H9 (cell line): Measurements from ENCODE around the gene TFR2. TPM values are rescaled to one million over a fixed set of nuclear protein-coding genes. Genes with fewer than 3 reads are reported as not detected.

Experiments used
- DNase-seq: peaks from one replicate; pipeline ENCODE4 v3.0.0-alpha.2; 2017
- H2AFZ ChIP-seq: one replicate; pipeline ENCODE4 v1.6.1; 2013; ENCODE audit warnings: mild to moderate bottlenecking, low read length, control low read depth, moderate library complexity
- H2AK5ac ChIP-seq: 2 replicates; pipeline ENCODE4 v1.6.1; 2013; ENCODE audit warnings: low read length, control low read depth, mixed read lengths; ENCODE audit not compliant: insufficient read length
- H2BK120ac ChIP-seq: one replicate; pipeline ENCODE4 v1.6.1; 2013; ENCODE audit warnings: low read depth, mild to moderate bottlenecking, low read length, control low read depth, inconsistent platforms; ENCODE audit not compliant: poor library complexity, severe bottlenecking
- H2BK12ac ChIP-seq: 2 replicates; pipeline ENCODE4 v1.6.1; 2013; ENCODE audit warnings: low read length, control low read depth, mixed read lengths, low read depth; ENCODE audit not compliant: insufficient read length
- H2BK15ac ChIP-seq: 2 replicates; pipeline ENCODE4 v1.6.1; 2013; ENCODE audit warnings: low read depth, low read length, control low read depth
- H2BK20ac ChIP-seq: one replicate; pipeline ENCODE4 v1.6.1; 2013; ENCODE audit warnings: low read depth, mild to moderate bottlenecking, low read length, control low read depth, inconsistent platforms; ENCODE audit not compliant: poor library complexity, severe bottlenecking
- H2BK5ac ChIP-seq: 2 replicates; pipeline ENCODE4 v1.6.1; 2013; ENCODE audit warnings: low read length, control low read depth, mixed read lengths; ENCODE audit not compliant: insufficient read length
- H3K14ac ChIP-seq: 2 replicates; pipeline ENCODE4 v1.6.1; 2013; ENCODE audit warnings: low read length, control low read depth; ENCODE audit not compliant: insufficient read depth
- H3K18ac ChIP-seq: 2 replicates; pipeline ENCODE4 v1.6.1; 2013; ENCODE audit warnings: low read depth, mild to moderate bottlenecking, mixed read lengths, low read length, control low read depth; ENCODE audit not compliant: insufficient read length
- H3K23ac ChIP-seq: 2 replicates; pipeline ENCODE4 v1.6.1; 2013; ENCODE audit warnings: low read length, control low read depth, mixed read lengths, low read depth; ENCODE audit not compliant: insufficient read length
- H3K23me2 ChIP-seq: 2 replicates; pipeline ENCODE4 v1.6.1; 2013; ENCODE audit warnings: low read depth, mild to moderate bottlenecking, mixed read lengths, low read length, control low read depth; ENCODE audit not compliant: insufficient read length, poor library complexity, severe bottlenecking
- H3K27ac ChIP-seq: 2 replicates; pipeline ENCODE4 v1.5.1; 2013; ENCODE audit warnings: low read length, control low read depth, mixed read lengths, low read depth; ENCODE audit not compliant: insufficient read length
- H3K27me3 ChIP-seq: 2 replicates; pipeline ENCODE4 v1.6.1; 2013; ENCODE audit warnings: low read length, control low read depth, inconsistent platforms; ENCODE audit not compliant: insufficient read depth
- H3K4ac ChIP-seq: 2 replicates; pipeline ENCODE4 v1.6.1; 2013; ENCODE audit warnings: low read depth, mild to moderate bottlenecking, control low read depth, inconsistent platforms, low read length, moderate library complexity
- H3K4me1 ChIP-seq: 2 replicates; pipeline ENCODE4 v1.6.1; 2013; ENCODE audit warnings: low read length, control low read depth, inconsistent platforms; ENCODE audit not compliant: insufficient read depth
- H3K4me2 ChIP-seq: 2 replicates; pipeline ENCODE4 v1.6.1; 2013; ENCODE audit warnings: low read length, control low read depth, mixed read lengths; ENCODE audit not compliant: insufficient read length, insufficient read depth
- H3K56ac ChIP-seq: 2 replicates; pipeline ENCODE4 v1.6.1; 2013; ENCODE audit warnings: low read depth, mild to moderate bottlenecking, mixed read lengths, low read length, control low read depth; ENCODE audit not compliant: insufficient read length
- H3K79me1 ChIP-seq: 2 replicates; pipeline ENCODE4 v1.6.1; 2013; ENCODE audit warnings: low read depth, mild to moderate bottlenecking, moderate library complexity, low read length, control low read depth, inconsistent platforms; ENCODE audit not compliant: insufficient read depth, poor library complexity, severe bottlenecking
- H3K79me2 ChIP-seq: 2 replicates; pipeline ENCODE4 v1.6.1; 2013; ENCODE audit warnings: low read length, control low read depth, inconsistent platforms; ENCODE audit not compliant: insufficient read depth
- H3K9ac ChIP-seq: 2 replicates; pipeline ENCODE4 v1.6.1; 2013; ENCODE audit warnings: low read length, control low read depth, mixed read lengths; ENCODE audit not compliant: insufficient read length; ENCODE audit errors: extremely low read depth
- H3K9me3 ChIP-seq: one replicate; pipeline ENCODE4 v1.6.1; 2013; ENCODE audit warnings: low read depth, low read length, inconsistent platforms; ENCODE audit not compliant: control insufficient read depth
- H3T11ph ChIP-seq: one replicate; pipeline ENCODE4 v1.6.1; 2013; ENCODE audit warnings: mild to moderate bottlenecking, low read length, control low read depth, inconsistent platforms
- H4K20me1 ChIP-seq: one replicate; pipeline ENCODE4 v1.6.1; 2013; ENCODE audit not compliant: control insufficient read depth, insufficient read length, insufficient read depth
- H4K5ac ChIP-seq: 2 replicates; pipeline ENCODE4 v1.6.1; 2013; ENCODE audit warnings: low read depth, mild to moderate bottlenecking, mixed read lengths, low read length, control low read depth; ENCODE audit not compliant: insufficient read length
- H4K8ac ChIP-seq: replicated peaks from 2 replicates; pipeline ENCODE4 v1.6.1; 2013; ENCODE audit warnings: low read length, control low read depth, mixed read lengths, low read depth; ENCODE audit not compliant: insufficient read length
- H4K91ac ChIP-seq: 2 replicates; pipeline ENCODE4 v1.6.1; 2013; ENCODE audit warnings: low read depth, mild to moderate bottlenecking, moderate library complexity, mixed read lengths, low read length, control low read depth; ENCODE audit not compliant: insufficient read length
- H3K27ac Mint-ChIP-seq, 3 experiments: 2 replicates in 2 of 3; 3 replicates in 1 of 3; pipeline ENCODE4 v1.8.0; 2020 to 2021; ENCODE audit warnings: mixed read lengths in 3 of 3, mild to moderate bottlenecking in 1 of 3, moderate library complexity in 1 of 3
- H3K27me3 Mint-ChIP-seq: 2 replicates; pipeline ENCODE4 v1.8.0; 2021; ENCODE audit warnings: low read depth, mild to moderate bottlenecking, moderate library complexity, mixed read lengths
- H3K36me3 Mint-ChIP-seq, 3 experiments: 2 replicates in 2 of 3; 3 replicates in 1 of 3; pipeline ENCODE4 v1.8.0; 2020 to 2021; ENCODE audit warnings: low read depth in 3 of 3, mixed read lengths in 3 of 3; ENCODE audit not compliant: insufficient read depth in 1 of 3
- H3K4me1 Mint-ChIP-seq, 2 experiments: 2 replicates each; pipeline ENCODE4 v1.8.0; 2020; ENCODE audit warnings: mixed read lengths in 2 of 2
- H3K4me3 Mint-ChIP-seq, 2 experiments: 2 replicates in 1 of 2; 3 replicates in 1 of 2; pipeline ENCODE4 v1.8.0; 2020 to 2021; ENCODE audit warnings: mild to moderate bottlenecking in 2 of 2, mixed read lengths in 2 of 2, moderate library complexity in 1 of 2
- H3K9me3 Mint-ChIP-seq, 2 experiments: 2 replicates in 1 of 2; 3 replicates in 1 of 2; pipeline ENCODE4 v1.8.0; 2020; ENCODE audit warnings: mild to moderate bottlenecking in 2 of 2, mixed read lengths in 2 of 2, moderate library complexity in 1 of 2
- WGBS: extraction: QIAGEN DNeasy Blood & Tissue Kit; methylation state at CpG from one replicate; pipeline ENCODE4 v1.1.7; 2013; ENCODE audit warnings: missing lambda C conversion rate, low lambda C conversion rate, mixed read lengths; ENCODE audit not compliant: insufficient read length; ENCODE audit errors: extremely low coverage; 5-methylcytosine and 5-hydroxymethylcytosine counted together
- total RNA-seq: library from RNA; stranded (reverse); gene quantifications from 2 replicates; pipeline ENCODE4 v1.2.1, GENCODE V29; 2021
- TF ChIP-seq, protein P1 (sequence below): fragments of 200-600 bp; sonication (generic); conservative IDR thresholded peaks from 3 replicates; pipeline ENCODE4 v1.8.0; 2021; ENCODE audit warnings: antibody characterized with exemption, mild to moderate bottlenecking

The TFR2 gene
- total RNA-seq, 1 experiment from 2014 or later: 2.3 TPM

GRCh38 chr7:100686201-100686821 is 45.0 kb upstream of the TFR2 start:
- Histone ChIP-seq H4K5ac (no peak overlapping the region), H3K9ac (no peak overlapping the region), H4K8ac (no peak overlapping the region), H3T11ph (no peak overlapping the region), H2BK15ac (no peak overlapping the region), H2BK120ac (no peak overlapping the region), H2AK5ac (no peak overlapping the region), H3K23ac (no peak overlapping the region), H3K4me1 (no peaks in the 10 kb centered on the region), H3K79me1 (peaks cover 5% of the 10 kb centered on the region), H2BK12ac (no peak overlapping the region), H3K79me2 (peaks cover 16% of the 10 kb centered on the region; the same call in 1 of the 2 replicates), H3K4ac (no peak overlapping the region), H3K4me2 (no peak overlapping the region), H2BK5ac (no peak overlapping the region), H4K91ac (no peak overlapping the region), H2AFZ (no peak overlapping the region), H4K20me1 (no peaks in the 10 kb centered on the region), H2BK20ac (no peak overlapping the region), H3K27ac (no peak overlapping the region), H3K23me2 (no peaks in the 10 kb centered on the region), H3K18ac (no peak overlapping the region), H3K27me3 (no peaks in the 10 kb centered on the region), H3K9me3 (no peaks in the 10 kb centered on the region), H3K56ac (no peak overlapping the region), H3K14ac (no peak overlapping the region)
- Mint-ChIP-seq H3K27me3 (no peaks in the 10 kb centered on the region), H3K36me3 (peaks cover 30 to 79% (median 70%) of the 10 kb centered on the region in 3 experiments), H3K9me3 (no peaks in the 10 kb centered on the region), H3K27ac (peak overlapping the region in 1 of 3 experiments; percentile 44; a peak in 1 of 7 replicates), H3K4me3 (no peak overlapping the region), H3K4me1 (peaks cover 5 to 12% of the 10 kb centered on the region in 2 experiments)
- no peak for DNase-seq
- TF ChIP-seq, protein P1, sequence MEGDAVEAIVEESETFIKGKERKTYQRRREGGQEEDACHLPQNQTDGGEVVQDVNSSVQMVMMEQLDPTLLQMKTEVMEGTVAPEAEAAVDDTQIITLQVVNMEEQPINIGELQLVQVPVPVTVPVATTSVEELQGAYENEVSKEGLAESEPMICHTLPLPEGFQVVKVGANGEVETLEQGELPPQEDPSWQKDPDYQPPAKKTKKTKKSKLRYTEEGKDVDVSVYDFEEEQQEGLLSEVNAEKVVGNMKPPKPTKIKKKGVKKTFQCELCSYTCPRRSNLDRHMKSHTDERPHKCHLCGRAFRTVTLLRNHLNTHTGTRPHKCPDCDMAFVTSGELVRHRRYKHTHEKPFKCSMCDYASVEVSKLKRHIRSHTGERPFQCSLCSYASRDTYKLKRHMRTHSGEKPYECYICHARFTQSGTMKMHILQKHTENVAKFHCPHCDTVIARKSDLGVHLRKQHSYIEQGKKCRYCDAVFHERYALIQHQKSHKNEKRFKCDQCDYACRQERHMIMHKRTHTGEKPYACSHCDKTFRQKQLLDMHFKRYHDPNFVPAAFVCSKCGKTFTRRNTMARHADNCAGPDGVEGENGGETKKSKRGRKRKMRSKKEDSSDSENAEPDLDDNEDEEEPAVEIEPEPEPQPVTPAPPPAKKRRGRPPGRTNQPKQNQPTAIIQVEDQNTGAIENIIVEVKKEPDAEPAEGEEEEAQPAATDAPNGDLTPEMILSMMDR: no peak
- WGBS: no CpG with 5 or more reads among the region's 33 CpGs
